SW 1271 (cell line): ENCODE data around the gene SSH2.

Experiments used
- DNase-seq, 2 experiments: peaks; one replicate each; lab custom pipeline; 2025; lab: John Stamatoyannopoulos, UW

The SSH2 gene

GRCh38 chr17:29839656-29840055 lies 90.4 kb downstream of the SSH2 start:
- DNase-seq: no peak

- no peak for DNase-seq
These were observed 91.1 kb downstream of the SSH2 start for GRCh38 chr17:29838961-29839360.

GRCh38 chr17:29837531-29837930 lies 92.5 kb downstream of the SSH2 start:
- DNase-seq: no peak

- no peak for DNase-seq
These were observed 93.4 kb downstream of the SSH2 start for GRCh38 chr17:29836643-29837042.

- DNase-seq: no peak
These were observed 94.3 kb downstream of the SSH2 start for GRCh38 chr17:29835435-29836351.

- DNase-seq: no peak
These were observed 96.2 kb downstream of the SSH2 start for GRCh38 chr17:29833801-29834200.

GRCh38 chr17:29828676-29829284 lies 101.2 kb downstream of the SSH2 start:
- no peak for DNase-seq

GRCh38 chr17:29827179-29827578 lies 102.8 kb downstream of the SSH2 start:
- DNase-seq: no peak

- DNase-seq: no peak
These were observed 103.8 kb downstream of the SSH2 start for GRCh38 chr17:29826114-29826692.

GRCh38 chr17:29825604-29826003 lies 104.4 kb downstream of the SSH2 start:
- no peak for DNase-seq

- DNase-seq: no peak
These were observed 108.1 kb downstream of the SSH2 start for GRCh38 chr17:29821897-29822296.

- no peak for DNase-seq
These were observed 109.6 kb downstream of the SSH2 start for GRCh38 chr17:29820425-29820824.

GRCh38 chr17:29807520-29808361 lies 122.3 kb downstream of the SSH2 start:
- DNase-seq: peak; percentile 17 to 70

- no peak for DNase-seq
These were observed 127.8 kb downstream of the SSH2 start for GRCh38 chr17:29802246-29802645.

- DNase-seq: no peak
These were observed 129.6 kb downstream of the SSH2 start for GRCh38 chr17:29800457-29800856.

GRCh38 chr17:29796652-29797051 lies 133.4 kb downstream of the SSH2 start:
- no peak for DNase-seq

GRCh38 chr17:29793501-29793900 lies 136.5 kb downstream of the SSH2 start:
- no peak for DNase-seq

GRCh38 chr17:29791336-29792080 lies 138.5 kb downstream of the SSH2 start:
- DNase-seq: no peak

- DNase-seq: no peak
These were observed 140.5 kb downstream of the SSH2 start for GRCh38 chr17:29789196-29790170.

- no peak for DNase-seq
These were observed 142.0 kb downstream of the SSH2 start for GRCh38 chr17:29787995-29788394.
